Vagina (tissue), 2 donors: ENCODE results near the gene ZNF280A. TPM values are rescaled to one million over a fixed set of nuclear protein-coding genes. Genes with fewer than 3 reads are reported as not detected.

Source experiments
- DNase-seq, 2 donors: peaks; one replicate each; pipeline ENCODE4 v3.0.0-alpha.2; 2017; ENCODE audit errors: extremely low spot score in 2 of 2
- H3K27ac ChIP-seq: fragments of 200-600 bp; sonication (generic); one replicate; pipeline ENCODE4 v1.5.1; 2019
- H3K27me3 ChIP-seq: fragments of 200-600 bp; sonication (generic); one replicate; pipeline ENCODE4 v1.5.1; 2019
- H3K36me3 ChIP-seq, 2 donors: fragments of 200-600 bp; sonication (generic); one replicate each; pipeline ENCODE4 v1.5.1; 2017 to 2019
- H3K4me1 ChIP-seq: fragments of 200-600 bp; sonication (generic); one replicate; pipeline ENCODE4 v1.5.1; 2019
- H3K4me3 ChIP-seq, 2 donors: fragments of 200-600 bp; sonication (generic); 1 replicate in 1 of 2; 2 replicates in 1 of 2; pipeline ENCODE4 v1.5.1; 2016 to 2019
- H3K9me3 ChIP-seq: fragments of 200-600 bp; sonication (generic); one replicate; pipeline ENCODE4 v1.5.1; 2019
- CTCF ChIP-seq, 3 experiments: fragments of 450-650 bp in 2 of 3; fragments of 200-600 bp in 1 of 3; sonication (generic) in 1 of 3; IDR thresholded peaks; one replicate each; pipeline ENCODE4 v1.5.1; 2017 to 2019; ENCODE audit warnings: antibody characterized with exemption in 3 of 3, mild to moderate bottlenecking in 2 of 3, moderate library complexity in 2 of 3
- POLR2A ChIP-seq, 2 donors: fragments of 450-650 bp; IDR thresholded peaks; one replicate each; pipeline ENCODE4 v1.6.1; 2017; ENCODE audit warnings: antibody characterized with exemption in 2 of 2, mild to moderate bottlenecking in 2 of 2, moderate library complexity in 2 of 2
- POLR2AphosphoS5 ChIP-seq, 2 donors: sonication (generic); formaldehyde crosslinking; IDR thresholded peaks; one replicate each; pipeline ENCODE4 v1.9.0; 2017; ENCODE audit warnings: antibody characterized with exemption in 2 of 2, mild to moderate bottlenecking in 2 of 2, low read depth in 1 of 2; ENCODE audit not compliant: insufficient read depth in 1 of 2
- intact Hi-C: fragments of 100-400 bp; cut with DNase I; formaldehyde crosslinking; loops from one replicate; pipeline ENCODE4 v1.15.1; 2023
- total RNA-seq: library from RNA; depleted of rRNA; stranded (reverse); fragments of >200 nt; gene quantifications from one replicate; pipeline ENCODE4 v1.2.3, GENCODE V29; 2016

The ZNF280A gene
- total RNA-seq: not detected

GRCh38 chr22:22520020-22520656 is at the start of gene ZNF280A:
Gene ZNF280A (minus strand): TSS chr22:22520270. CDS start chr22:22515630, 4,640 bp downstream.
- no peaks in the 10 kb centered on the region for H3K9me3 ChIP-seq
- H3K36me3 ChIP-seq: no peaks in the 10 kb centered on the region
- no peaks in the 10 kb centered on the region for H3K27me3 ChIP-seq
- H3K27ac ChIP-seq: no peak within 1 kb of the TSS
- intact Hi-C loops: no loop called here
- no peaks in the 10 kb centered on the region for H3K4me1 ChIP-seq
- DNase-seq: no peak
- TF ChIP-seq CTCF (IDR thresholded peaks at IDR 0.05) (no peak), POLR2AphosphoS5 (IDR thresholded peaks at IDR 0.05; ENCODE audit: insufficient read depth in 1 of 2, low read depth in 1 of 2) (no peak), POLR2A (IDR thresholded peaks at IDR 0.05) (no peak)
- H3K4me3 ChIP-seq: no peak within 1 kb of the TSS

GRCh38 chr22:22569218-22569617 is 49.1 kb upstream of the ZNF280A start:
- Histone ChIP-seq H3K9me3 (no peaks in the 10 kb centered on the region), H3K27me3 (no peaks in the 10 kb centered on the region), H3K27ac (no peak overlapping the region), H3K36me3 (no peaks in the 10 kb centered on the region), H3K4me3 (no peak overlapping the region), H3K4me1 (no peaks in the 10 kb centered on the region)
- TF ChIP-seq POLR2A (IDR thresholded peaks at IDR 0.05): no peak
- no peak for TF ChIP-seq CTCF (IDR thresholded peaks at IDR 0.05)
- no peak for TF ChIP-seq POLR2AphosphoS5 (IDR thresholded peaks at IDR 0.05; ENCODE audit: insufficient read depth in 1 of 2, low read depth in 1 of 2)
- intact Hi-C loops: no loop called here
- no peak for DNase-seq

- intact Hi-C loops: no loop called here
- H3K9me3 ChIP-seq: no peaks in the 10 kb centered on the region
- TF ChIP-seq POLR2AphosphoS5 (IDR thresholded peaks at IDR 0.05; ENCODE audit: insufficient read depth in 1 of 2, low read depth in 1 of 2) (no peak), POLR2A (IDR thresholded peaks at IDR 0.05) (no peak), CTCF (IDR thresholded peaks at IDR 0.05) (no peak)
Observed at GRCh38 chr22:22565981-22566380, 45.9 kb upstream of the ZNF280A start.

GRCh38 chr22:22558972-22559603 is 39.0 kb upstream of the ZNF280A start, which contains the start of gene PRAME:
Gene PRAME (minus strand): TSS chr22:22559265. CDS start chr22:22556832, 2,433 bp downstream.
- Histone ChIP-seq H3K27me3 (no peaks in the 10 kb centered on the region), H3K4me3 (no peak within 1 kb of the TSS), H3K27ac (no peak within 1 kb of the TSS), H3K4me1 (no peaks in the 10 kb centered on the region), H3K36me3 (no peaks in the 10 kb centered on the region), H3K9me3 (no peaks in the 10 kb centered on the region)
- intact Hi-C loops: no loop called here
- TF ChIP-seq POLR2AphosphoS5 (IDR thresholded peaks at IDR 0.05; ENCODE audit: insufficient read depth in 1 of 2, low read depth in 1 of 2): no peak
- no peak for TF ChIP-seq CTCF (IDR thresholded peaks at IDR 0.05)
- no peak for TF ChIP-seq POLR2A (IDR thresholded peaks at IDR 0.05)
- no peak for DNase-seq

More at GRCh38 chr22:22565981-22566380, 45.9 kb upstream of the ZNF280A start:
- H3K27ac ChIP-seq: no peak overlapping the region
- no peaks in the 10 kb centered on the region for H3K4me1 ChIP-seq
- H3K27me3 ChIP-seq: no peaks in the 10 kb centered on the region
- H3K36me3 ChIP-seq: no peaks in the 10 kb centered on the region
- H3K4me3 ChIP-seq: no peak overlapping the region
- no peak for DNase-seq
